Activated naive CD4-positive, alpha-beta T cell treated with anti-CD3 and anti-CD28 coated beads for 36 hours (primary cell): Measurements from ENCODE around the gene ZNFX1. TPM values are rescaled to one million over a fixed set of nuclear protein-coding genes. Genes with fewer than 3 reads are reported as not detected.
"Not testable (repeated sequence)": the region's sequence is repeated elsewhere in the genome, so short reads cannot be mapped to it uniquely, and the experiment has no call there.

Experiments
- CTCF ChIA-PET: fragments of 350-600 bp; sonication (Branson Sonifier 250); formaldehyde crosslinking; loops from one replicate; lab custom pipeline; 2021; ENCODE audit warnings: antibody characterized with exemption; lab: Charles Lee
- DNase-seq: peaks from one replicate; pipeline ENCODE4 v3.0.0-alpha.2; 2020
- H3K27ac Mint-ChIP-seq: one replicate; pipeline ENCODE4 v1.8.0; 2021; ENCODE audit warnings: mild to moderate bottlenecking, mixed read lengths
- H3K27me3 Mint-ChIP-seq: one replicate; pipeline ENCODE4 v1.8.0; 2021; ENCODE audit warnings: low read depth, mixed read lengths
- H3K36me3 Mint-ChIP-seq: one replicate; pipeline ENCODE4 v1.8.0; 2021; ENCODE audit warnings: low read depth, mixed read lengths
- H3K4me1 Mint-ChIP-seq: one replicate; pipeline ENCODE4 v1.8.0; 2021; ENCODE audit warnings: low read depth, mixed read lengths
- H3K4me3 Mint-ChIP-seq: one replicate; pipeline ENCODE4 v1.8.0; 2021; ENCODE audit warnings: mild to moderate bottlenecking, moderate library complexity, mixed read lengths
- H3K9me3 Mint-ChIP-seq: one replicate; pipeline ENCODE4 v1.8.0; 2021; ENCODE audit warnings: mixed read lengths
- intact Hi-C: fragments of 100-400 bp; cut with micrococcal nuclease; formaldehyde crosslinking; loops from one replicate; pipeline ENCODE4 v1.15.1; 2023
- total RNA-seq, 2 experiments: library from RNA; stranded (reverse); gene quantifications; one replicate each; pipeline ENCODE4 v1.2.3, GENCODE V29; 2021

Gene ZNFX1
- total RNA-seq, result 10 to 100 TPM; 18.2 to 19.0 TPM

- H3K4me1 Mint-ChIP-seq, result peaks cover 62% of the 10 kb centered on the region
- H3K27ac Mint-ChIP-seq, result peak within 1 kb of the TSS; percentile 100
- CTCF ChIA-PET, result interaction anchor here (0.7 kb wide), 1 partner anchor 9 kb away, joined by 3 read pairs; no protein-coding TSS in a partner anchor
- peak; percentile 99 for DNase-seq
- H3K4me3 Mint-ChIP-seq, result peak within 1 kb of the TSS; percentile 99
- H3K9me3 Mint-ChIP-seq, result peaks cover 5% of the 10 kb centered on the region
- no peaks in the 10 kb centered on the region for H3K27me3 Mint-ChIP-seq
- intact Hi-C loops, result loop anchor here (1.0 to 10.0 kb wide), 7 partner anchors 90 to 1776 kb away; partner anchors contain the start of genes CSE1L, NCOA3, PREX1 and SLC9A8
- H3K36me3 Mint-ChIP-seq, result peaks cover 64% of the 10 kb centered on the region
Measured at GRCh38 chr20:49278036-49278817, at the start of gene ZNFX1. TSS of gene ZNFX1 (minus strand) at chr20:49278057. CDS start at chr20:49275839, 2,218 bp downstream.

GRCh38 chr20:49326026-49326425 is 48.2 kb upstream of the ZNFX1 start:
- CTCF ChIA-PET, result no interaction called here

GRCh38 chr20:49324306-49324705 is 46.4 kb upstream of the ZNFX1 start:
- H3K9me3 Mint-ChIP-seq, result no peaks in the 10 kb centered on the region
- intact Hi-C loops, result loop anchor here (5.0 kb wide), 1 partner anchor 192 kb away; no protein-coding TSS in a partner anchor
- H3K27ac Mint-ChIP-seq, result no peak overlapping the region
- CTCF ChIA-PET, result interaction anchor here (0.8 to 3.6 kb wide), 3 partner anchors 9 to 78 kb away, joined by 4 to 17 read pairs (median 4); no protein-coding TSS in a partner anchor
- no peaks in the 10 kb centered on the region for H3K36me3 Mint-ChIP-seq
- no peak for DNase-seq
- peaks cover 22% of the 10 kb centered on the region for H3K27me3 Mint-ChIP-seq
- no peak overlapping the region for H3K4me3 Mint-ChIP-seq
- peaks cover 12% of the 10 kb centered on the region for H3K4me1 Mint-ChIP-seq

More at GRCh38 chr20:49326026-49326425, 48.2 kb upstream of the ZNFX1 start:
- Mint-ChIP-seq H3K27me3 (peaks cover 7% of the 10 kb centered on the region), H3K4me1 (peaks cover 11% of the 10 kb centered on the region), H3K36me3 (no peaks in the 10 kb centered on the region), H3K9me3 (no peaks in the 10 kb centered on the region), H3K4me3 (no peak overlapping the region), H3K27ac (no peak overlapping the region)
- intact Hi-C loops, result no loop called here
- no peak for DNase-seq

- peak; percentile 49 for DNase-seq
- Mint-ChIP-seq H3K4me1 (peaks cover 18% of the 10 kb centered on the region), H3K27ac (no peak overlapping the region), H3K27me3 (peaks cover 27% of the 10 kb centered on the region), H3K36me3 (no peaks in the 10 kb centered on the region), H3K4me3 (no peak overlapping the region), H3K9me3 (no peaks in the 10 kb centered on the region)
- intact Hi-C loops, result loop anchor here (1.0 to 5.0 kb wide), 3 partner anchors 47 to 191 kb away; no protein-coding TSS in a partner anchor
- CTCF ChIA-PET, result interaction anchor here (0.5 to 3.6 kb wide), 5 partner anchors 10 to 221 kb away, joined by 3 to 17 read pairs (median 4); no protein-coding TSS in a partner anchor
Measured at GRCh38 chr20:49323622-49324238, 45.9 kb upstream of the ZNFX1 start.

GRCh38 chr20:49320460-49320859 is 42.6 kb upstream of the ZNFX1 start:
- no peaks in the 10 kb centered on the region for H3K36me3 Mint-ChIP-seq
- intact Hi-C loops, result loop anchor here (5.0 kb wide), 1 partner anchor 188 kb away; no protein-coding TSS in a partner anchor

GRCh38 chr20:49319208-49319809 is 41.5 kb upstream of the ZNFX1 start:
- Mint-ChIP-seq H3K36me3 (no peaks in the 10 kb centered on the region), H3K4me3 (peak overlapping the region; percentile 73), H3K9me3 (no peaks in the 10 kb centered on the region), H3K4me1 (peaks cover 23% of the 10 kb centered on the region), H3K27ac (no peak overlapping the region), H3K27me3 (peaks cover 49% of the 10 kb centered on the region)
- intact Hi-C loops, result no loop called here
- CTCF ChIA-PET, result interaction anchor here (1.3 to 3.5 kb wide), 2 partner anchors 14 to 75 kb away, joined by 4 to 16 read pairs; no protein-coding TSS in a partner anchor
- no peak for DNase-seq

More at GRCh38 chr20:49320460-49320859, 42.6 kb upstream of the ZNFX1 start:
- CTCF ChIA-PET, result interaction anchor here (0.8 to 3.5 kb wide), 5 partner anchors 13 to 214 kb away, joined by 3 to 16 read pairs (median 4); no protein-coding TSS in a partner anchor
- DNase-seq, result no peak
- Mint-ChIP-seq H3K4me3 (no peak overlapping the region), H3K9me3 (no peaks in the 10 kb centered on the region), H3K27me3 (peaks cover 49% of the 10 kb centered on the region), H3K27ac (no peak overlapping the region), H3K4me1 (peaks cover 23% of the 10 kb centered on the region)

- H3K4me1 Mint-ChIP-seq, result peaks cover 18% of the 10 kb centered on the region
- intact Hi-C loops, result no loop called here
- H3K27ac Mint-ChIP-seq, result no peak overlapping the region
- peak; percentile 28 for DNase-seq
- CTCF ChIA-PET, result interaction anchor here (0.6 to 3.5 kb wide), 2 partner anchors 74 to 380 kb away, joined by 4 to 16 read pairs; no protein-coding TSS in a partner anchor
- H3K27me3 Mint-ChIP-seq, result peaks cover 50% of the 10 kb centered on the region
- no peaks in the 10 kb centered on the region for H3K9me3 Mint-ChIP-seq
- H3K4me3 Mint-ChIP-seq, result peak overlapping the region; percentile 73
- H3K36me3 Mint-ChIP-seq, result no peaks in the 10 kb centered on the region
Measured at GRCh38 chr20:49318430-49319207, 40.8 kb upstream of the ZNFX1 start.

- Mint-ChIP-seq H3K27ac (no peak overlapping the region), H3K27me3 (peaks cover 51% of the 10 kb centered on the region), H3K4me1 (peaks cover 16% of the 10 kb centered on the region), H3K9me3 (no peaks in the 10 kb centered on the region), H3K36me3 (no peaks in the 10 kb centered on the region), H3K4me3 (peak overlapping the region; percentile 47)
- intact Hi-C loops, result no loop called here
- DNase-seq, result no peak
- CTCF ChIA-PET, result no interaction called here
Measured at GRCh38 chr20:49318091-49318429, 40.2 kb upstream of the ZNFX1 start.

GRCh38 chr20:49316704-49317103 is 38.8 kb upstream of the ZNFX1 start:
- CTCF ChIA-PET, result no interaction called here
- no peaks in the 10 kb centered on the region for H3K9me3 Mint-ChIP-seq
- H3K27ac Mint-ChIP-seq, result no peak overlapping the region
- H3K27me3 Mint-ChIP-seq, result peaks cover 49% of the 10 kb centered on the region
- H3K36me3 Mint-ChIP-seq, result no peaks in the 10 kb centered on the region
- DNase-seq, result no peak
- intact Hi-C loops, result no loop called here
- H3K4me1 Mint-ChIP-seq, result peaks cover 11% of the 10 kb centered on the region
- H3K4me3 Mint-ChIP-seq, result no peak overlapping the region

GRCh38 chr20:49315580-49315979 is 37.7 kb upstream of the ZNFX1 start:
- CTCF ChIA-PET, result no interaction called here

GRCh38 chr20:49314052-49314451 is 36.2 kb upstream of the ZNFX1 start:
- CTCF ChIA-PET, result interaction anchor here (0.5 to 1.2 kb wide), 2 partner anchors 20 to 22 kb away, joined by 4 to 5 read pairs; no protein-coding TSS in a partner anchor
- intact Hi-C loops, H3K9me3 Mint-ChIP-seq, H3K4me3 Mint-ChIP-seq, H3K36me3 Mint-ChIP-seq, H3K27ac Mint-ChIP-seq, DNase-seq: not testable (repeated sequence)
- Mint-ChIP-seq H3K4me1 (peaks cover 20% of the 10 kb centered on the region), H3K27me3 (peaks cover 27% of the 10 kb centered on the region)

More at GRCh38 chr20:49315580-49315979, 37.7 kb upstream of the ZNFX1 start:
- Mint-ChIP-seq H3K27me3 (peaks cover 40% of the 10 kb centered on the region), H3K9me3 (no peaks in the 10 kb centered on the region), H3K4me1 (peaks cover 17% of the 10 kb centered on the region), H3K27ac (no peak overlapping the region), H3K4me3 (no peak overlapping the region), H3K36me3 (no peaks in the 10 kb centered on the region)
- intact Hi-C loops, result no loop called here
- no peak for DNase-seq
